DMS153 (cell line): ENCODE data around the gene PRKN.

ENCODE experiments used
- DNase-seq: peaks from one replicate; lab custom pipeline; 2025; lab: John Stamatoyannopoulos, UW

Gene PRKN

DNA sequence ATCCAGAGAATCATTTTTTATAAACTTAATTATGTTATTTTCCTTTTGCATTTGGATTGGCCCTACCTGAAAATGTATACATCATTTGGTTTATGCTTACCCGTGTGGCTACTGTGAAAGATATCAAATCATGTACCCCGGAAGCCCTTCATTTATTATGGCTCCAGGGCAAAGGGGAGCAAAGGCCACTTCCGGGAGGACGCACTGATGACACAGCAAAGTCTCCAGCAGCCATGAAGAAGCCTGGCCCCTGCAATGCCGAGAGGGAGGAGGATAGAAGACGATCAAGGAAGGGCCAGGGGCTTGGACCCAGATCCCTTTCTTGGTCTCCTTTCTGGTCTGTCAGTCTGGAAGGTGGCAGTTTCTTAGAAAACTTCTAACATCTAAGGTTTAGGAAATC is 1073.4 kb downstream of the PRKN start:
- DNase-seq, result no peak

DNA sequence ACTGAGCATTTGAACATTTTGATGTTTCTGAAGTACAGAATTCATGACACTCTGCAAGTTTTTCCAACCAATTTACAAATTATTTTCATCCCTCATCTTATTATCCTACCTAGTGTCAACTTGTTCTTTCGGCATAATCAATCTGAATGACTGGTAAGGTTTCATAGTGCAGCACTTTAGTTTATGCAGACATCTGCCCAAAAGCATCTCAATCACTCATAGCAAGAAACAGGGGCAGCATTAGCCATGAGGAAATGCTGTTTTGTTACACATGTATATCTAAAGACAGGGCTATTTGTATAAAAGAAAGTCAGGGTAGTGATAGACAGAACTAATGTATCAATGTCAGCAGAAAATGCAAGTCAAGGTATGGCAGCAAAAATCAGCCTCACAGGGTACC is 1075.6 kb downstream of the PRKN start:
- no peak for DNase-seq

DNA sequence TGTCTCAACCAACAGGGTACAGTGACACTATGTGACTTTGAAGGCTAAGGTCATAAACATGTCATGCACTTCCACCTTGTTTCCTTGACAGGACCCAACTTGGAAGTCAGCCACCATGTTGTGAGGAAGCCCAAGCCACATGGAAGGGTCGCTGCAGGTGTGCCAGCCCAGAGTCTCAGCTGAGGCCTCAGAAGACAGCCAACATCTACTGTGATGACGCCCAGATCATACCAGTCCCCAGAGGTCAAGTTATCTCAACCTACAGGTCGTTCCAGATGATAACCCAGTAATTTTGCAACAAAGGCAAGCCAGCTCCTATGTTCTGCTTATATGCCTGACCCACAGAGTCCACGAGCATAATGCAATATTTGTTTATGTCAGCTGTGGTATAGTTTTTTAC is 1077.7 kb downstream of the PRKN start:
- DNase-seq, result no peak

DNA sequence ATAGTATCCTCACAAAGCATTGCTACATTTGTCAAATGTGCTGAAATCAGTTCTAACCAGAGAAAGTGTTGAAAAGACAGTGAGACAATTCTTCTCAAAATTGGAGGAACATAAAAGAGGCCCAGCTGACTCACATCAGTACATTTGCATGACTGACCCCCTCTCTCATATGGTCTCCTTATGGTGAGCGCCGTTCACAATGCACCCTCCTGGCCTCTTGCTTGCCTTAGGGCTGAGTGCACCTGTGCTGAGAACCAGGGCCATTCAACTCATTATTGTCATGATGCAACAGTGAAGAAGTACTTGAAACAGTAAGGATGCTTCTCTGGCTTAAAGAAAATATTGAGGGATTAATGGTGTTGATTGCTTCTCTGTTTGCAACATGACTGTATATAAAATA is 1078.5 kb downstream of the PRKN start:
- DNase-seq, result no peak

DNA sequence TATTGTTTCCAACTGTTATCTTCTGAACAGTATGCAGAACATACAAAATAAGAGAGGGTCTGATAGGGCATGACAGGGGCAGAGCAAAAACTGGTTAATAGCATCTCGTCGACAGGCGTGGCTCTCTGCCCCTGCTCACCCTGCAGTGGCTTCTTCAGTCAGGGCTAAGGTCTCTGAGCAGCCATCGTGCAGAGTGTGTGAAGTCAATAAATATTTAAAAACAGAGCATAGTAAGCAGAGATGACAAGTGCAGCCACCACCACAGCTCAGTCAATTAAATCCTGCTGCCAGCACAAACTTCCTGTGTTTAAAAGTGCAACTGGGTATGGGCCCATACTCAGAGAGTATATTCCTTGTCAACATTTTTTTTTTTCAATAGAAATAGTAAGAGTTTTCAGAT is 1080.3 kb downstream of the PRKN start:
- no peak for DNase-seq

DNA sequence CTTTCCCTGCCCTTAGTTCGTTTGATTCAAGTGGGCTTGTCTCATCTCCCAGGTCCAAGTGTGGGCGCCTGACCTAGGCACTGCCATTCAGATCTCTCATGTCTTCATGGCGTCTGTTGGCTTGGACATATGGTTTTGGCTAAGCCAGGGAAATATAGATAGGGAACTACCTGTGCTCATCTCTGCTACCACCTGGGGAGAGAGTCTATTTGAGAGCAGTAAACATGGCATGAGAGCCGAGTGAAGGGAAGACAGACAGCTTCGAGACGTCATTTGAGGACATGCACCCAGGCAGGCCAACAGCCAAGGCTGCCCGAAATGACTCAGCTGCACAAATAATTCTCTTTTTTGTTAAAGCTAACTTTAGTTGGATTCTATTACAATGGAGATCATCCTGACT is 1083.0 kb downstream of the PRKN start:
- DNase-seq, result no peak

DNA sequence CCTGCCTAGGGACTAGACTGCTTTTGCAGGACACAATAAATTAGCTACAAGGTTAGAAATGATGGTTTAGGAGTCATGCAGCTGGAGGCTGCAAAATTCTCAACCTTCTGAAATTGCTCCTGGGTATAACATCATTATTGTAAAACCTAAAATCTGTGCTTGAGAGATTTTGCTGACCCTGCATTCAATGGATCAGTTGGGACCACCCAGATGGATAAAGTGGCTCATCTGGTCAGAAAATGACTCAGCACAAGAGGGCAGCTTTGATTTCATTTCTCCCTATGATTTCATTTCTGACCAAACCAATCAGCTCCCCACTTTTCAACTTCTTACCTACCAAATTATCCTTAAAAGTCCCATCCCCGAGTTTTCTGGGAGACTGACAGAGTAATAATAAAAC is 1086.4 kb downstream of the PRKN start:
- DNase-seq, result no peak

DNA sequence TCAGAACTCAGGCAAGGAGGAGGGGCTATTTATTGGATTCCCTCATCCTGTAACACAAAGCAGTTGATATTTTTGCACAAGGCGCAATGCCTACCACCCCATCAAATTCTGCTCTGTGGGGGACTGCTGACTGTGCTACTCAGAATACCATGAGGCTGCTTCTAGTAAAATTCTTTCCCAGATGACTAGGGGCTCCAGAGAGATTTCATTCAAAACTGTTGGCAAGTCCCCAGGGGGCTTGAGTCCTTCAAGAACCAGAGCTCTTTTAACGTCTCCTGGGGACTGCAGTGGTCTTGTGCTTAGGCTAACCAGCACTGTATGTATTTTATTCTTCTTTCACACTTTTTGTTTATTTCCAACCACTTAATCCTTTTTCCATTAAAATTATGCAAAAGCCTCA is 1087.8 kb downstream of the PRKN start:
- no peak for DNase-seq

DNA sequence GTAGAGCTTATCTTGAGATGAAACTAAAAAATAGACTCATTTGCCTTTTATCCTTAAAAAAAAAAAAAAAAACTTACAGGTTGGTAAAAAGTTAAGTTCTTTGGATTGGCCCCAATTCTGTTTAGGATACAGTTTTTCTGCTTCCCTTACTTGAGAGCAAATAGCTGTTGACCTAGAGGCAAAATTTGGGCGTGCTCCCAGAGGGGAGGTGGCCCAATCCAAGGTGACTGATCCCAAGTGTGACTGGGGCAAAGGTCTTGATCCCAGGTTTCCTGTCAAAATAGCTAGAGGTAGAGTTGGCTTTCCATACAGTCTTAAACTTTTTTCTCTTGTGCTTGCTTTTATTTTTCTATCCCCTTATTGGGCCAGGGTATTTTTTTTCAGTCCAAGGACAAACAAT is 1089.9 kb downstream of the PRKN start:
- DNase-seq, result no peak

DNA sequence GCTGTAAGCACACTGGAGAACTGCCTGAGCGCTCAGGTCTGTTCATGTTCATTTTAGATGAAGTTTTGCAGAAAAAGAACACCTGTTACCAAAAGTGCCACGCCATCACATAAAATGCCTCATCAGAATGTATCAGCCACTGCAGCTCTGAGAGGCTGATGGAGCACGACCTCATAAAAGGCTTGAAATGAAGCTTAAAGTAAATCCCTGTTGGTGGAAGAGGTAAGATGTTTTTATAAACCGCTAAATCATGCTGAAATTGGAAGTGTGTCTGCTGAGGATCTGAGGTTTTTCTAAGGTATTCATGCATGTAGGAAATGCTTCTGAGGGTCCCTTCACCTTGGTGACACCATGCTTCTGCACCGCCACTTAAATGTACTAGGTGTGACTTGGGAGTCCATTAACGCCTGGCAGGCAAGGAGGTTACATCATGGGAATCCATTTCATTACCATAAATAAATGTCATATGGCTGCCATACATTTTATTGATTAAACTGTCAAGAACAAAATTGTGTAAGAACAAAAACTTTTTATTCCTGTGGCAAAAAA is 1090.6 kb downstream of the PRKN start:
- no peak for DNase-seq

DNA sequence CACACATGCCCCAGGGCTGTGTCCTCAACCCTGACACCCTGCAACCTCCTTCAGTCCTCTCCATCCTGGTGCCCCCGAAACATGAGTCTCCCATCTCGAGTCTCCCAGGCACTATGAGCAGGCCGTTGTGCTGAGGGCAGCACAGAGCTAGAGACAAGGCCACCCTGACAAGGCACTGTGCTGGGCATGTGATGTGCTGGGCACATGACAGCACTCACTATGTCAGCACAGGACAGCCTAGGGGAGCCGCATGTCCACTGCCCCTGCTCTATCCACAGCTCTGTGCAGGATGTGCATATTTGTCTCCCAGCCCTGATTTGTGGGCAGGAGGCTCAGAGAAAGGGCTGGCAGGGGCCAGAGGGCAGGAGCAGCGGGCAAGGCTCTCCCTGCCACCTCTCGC is 1091.6 kb downstream of the PRKN start:
- no peak for DNase-seq

DNA sequence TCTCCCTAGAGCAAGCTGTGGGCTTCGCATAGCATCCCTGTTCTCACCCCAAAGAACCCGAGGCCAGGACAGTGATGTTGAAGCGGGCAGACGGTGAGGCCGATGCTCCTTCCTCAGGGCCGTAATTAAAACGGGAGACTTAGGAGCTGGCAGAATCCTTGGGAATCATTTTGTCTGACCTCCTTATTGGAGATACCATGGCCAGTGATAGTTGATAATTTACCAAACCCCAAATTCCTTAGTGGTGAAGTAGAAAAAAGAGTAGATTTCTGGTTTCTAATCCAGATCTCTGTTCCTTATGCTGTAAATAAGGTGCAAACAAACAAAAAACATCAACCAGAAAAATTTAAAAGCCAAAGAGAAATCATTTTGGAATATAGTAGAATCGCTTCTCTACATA is 1092.7 kb downstream of the PRKN start:
- no peak for DNase-seq

DNA sequence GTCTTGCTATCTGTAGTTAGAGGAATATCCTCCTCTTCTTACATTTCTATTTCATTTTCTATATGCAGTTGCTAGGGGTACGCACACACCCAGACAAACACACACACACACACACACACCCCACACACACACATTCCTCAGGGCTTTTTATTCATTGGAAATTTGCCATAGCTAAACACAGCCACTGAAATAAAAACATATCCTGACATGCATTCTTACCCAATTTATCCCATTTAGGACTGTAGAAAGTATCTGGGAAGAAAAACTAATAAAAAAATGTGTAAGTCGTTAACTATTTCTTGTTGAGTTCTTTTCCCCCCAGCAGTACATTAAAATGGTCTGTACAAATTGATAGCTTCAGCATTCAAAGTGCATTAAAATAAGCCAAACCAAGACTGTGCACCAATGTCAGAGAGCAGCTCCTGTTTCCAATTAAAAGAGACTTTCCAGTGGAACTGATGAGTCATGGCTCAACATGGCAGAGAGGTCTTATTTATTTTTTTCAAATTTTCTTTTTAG is 1095.8 kb downstream of the PRKN start:
- no peak for DNase-seq

DNA sequence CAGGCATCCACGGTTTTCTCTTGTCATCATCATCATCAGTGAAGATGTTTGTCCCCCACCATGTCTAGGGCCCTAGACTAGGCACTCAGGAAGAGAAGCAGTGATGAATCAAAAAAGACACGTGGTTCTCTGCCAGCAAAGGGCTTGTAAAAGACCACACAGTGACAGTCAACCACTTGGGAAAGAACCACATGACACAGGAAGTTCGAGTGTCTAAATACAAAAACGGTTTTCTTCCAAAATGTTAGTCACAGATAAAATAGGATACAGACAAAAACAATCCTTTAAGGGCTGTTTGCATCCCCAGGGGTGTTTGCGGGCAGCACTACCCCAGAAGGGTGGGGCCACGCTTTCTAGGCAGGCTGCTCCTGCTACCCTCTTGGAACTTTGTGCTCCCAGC is 1096.9 kb downstream of the PRKN start:
- DNase-seq, result no peak

DNA sequence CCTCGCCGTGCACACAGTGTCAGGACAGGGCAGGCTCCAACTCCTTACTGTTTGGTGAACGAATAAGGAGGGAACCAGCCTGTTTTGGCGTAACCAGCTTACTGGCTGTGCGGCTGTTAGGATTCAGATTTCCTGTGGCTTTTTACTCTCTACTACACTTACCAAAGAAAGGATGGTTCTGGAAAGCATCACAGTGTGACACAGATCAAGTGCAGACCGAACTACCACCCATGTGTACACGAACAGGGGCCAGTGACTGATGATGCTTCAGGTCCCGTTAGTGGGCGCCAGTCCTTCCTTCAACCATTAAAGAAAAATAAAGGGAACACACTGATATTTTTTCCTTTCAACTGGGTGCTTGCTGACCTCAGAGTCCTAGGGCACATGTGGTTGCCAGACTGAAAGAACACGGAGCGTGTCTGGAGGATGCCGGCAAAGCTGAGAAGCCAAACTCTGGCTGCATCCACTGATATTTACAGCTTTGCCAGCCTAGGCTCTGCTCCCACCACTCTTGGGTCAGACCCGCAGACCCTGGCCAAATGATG is 1101.4 kb downstream of the PRKN start:
- no peak for DNase-seq

DNA sequence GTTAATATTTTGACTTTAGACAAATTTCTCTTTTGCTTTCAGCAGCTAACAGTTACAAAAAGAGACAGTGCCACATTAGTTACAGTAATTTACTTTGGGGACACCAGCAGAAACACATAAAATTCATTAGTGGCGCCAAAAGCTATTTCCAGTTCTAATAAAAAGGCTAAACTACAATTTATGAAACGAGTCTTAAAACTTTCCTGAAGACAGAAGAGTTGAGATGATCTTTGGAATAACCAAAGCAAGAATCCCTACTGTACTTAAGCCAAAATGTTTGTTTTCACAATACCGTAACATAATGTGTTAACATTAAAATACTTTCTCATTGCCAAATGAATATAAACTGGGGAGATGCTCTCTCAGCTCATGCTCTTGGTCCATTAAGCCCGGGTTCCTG is 1103.5 kb downstream of the PRKN start:
- no peak for DNase-seq

DNA sequence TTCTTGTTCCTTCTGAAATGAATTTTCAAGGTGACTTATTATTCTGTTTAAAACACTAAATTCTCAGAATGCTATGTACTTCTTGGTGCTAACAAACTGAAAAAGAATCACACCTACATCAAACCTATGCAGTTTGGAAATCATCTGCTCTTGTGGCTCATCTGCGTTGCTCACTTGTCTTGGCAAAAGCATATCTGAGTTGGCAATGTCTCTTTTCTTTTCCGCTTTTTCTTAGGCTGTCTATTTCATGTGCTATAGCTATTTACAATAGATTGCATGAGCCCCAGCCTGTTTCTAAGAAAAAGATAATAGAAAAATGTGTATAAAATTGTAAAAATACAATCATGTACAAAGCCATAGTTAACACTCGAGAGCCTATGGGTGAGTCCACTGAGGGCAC is 1104.8 kb downstream of the PRKN start:
- DNase-seq, result no peak

DNA sequence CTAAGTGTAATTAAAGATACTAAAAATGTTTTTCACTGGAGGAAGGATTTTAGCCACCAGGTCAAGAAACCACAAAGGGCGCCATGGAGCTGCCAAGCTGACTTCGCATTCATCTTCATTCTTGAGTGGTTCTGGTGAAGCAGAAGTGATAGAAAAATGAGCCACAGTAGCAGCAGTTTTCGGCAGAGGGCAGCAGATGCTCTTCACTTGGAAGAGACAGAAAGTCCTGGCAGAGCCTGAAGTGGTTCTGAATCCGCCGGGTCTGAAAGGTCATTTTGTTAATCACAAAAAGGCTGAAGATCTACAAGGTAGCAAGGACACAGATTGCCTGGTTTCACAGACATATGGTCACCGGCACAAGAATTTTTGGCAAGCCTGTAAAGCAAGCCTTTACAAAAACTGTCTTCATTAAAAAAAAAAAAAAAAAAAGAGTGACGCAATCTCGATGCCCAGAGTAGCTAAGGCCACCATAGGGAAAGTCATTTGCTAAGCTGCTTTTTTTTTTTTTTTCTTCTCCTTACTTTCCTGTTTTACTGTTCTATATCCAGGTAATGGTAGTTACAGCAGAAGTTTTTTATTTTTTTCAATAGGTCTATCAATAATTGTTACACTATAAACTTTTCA is 1108.6 kb downstream of the PRKN start:
- DNase-seq, result peak; percentile 14

DNA sequence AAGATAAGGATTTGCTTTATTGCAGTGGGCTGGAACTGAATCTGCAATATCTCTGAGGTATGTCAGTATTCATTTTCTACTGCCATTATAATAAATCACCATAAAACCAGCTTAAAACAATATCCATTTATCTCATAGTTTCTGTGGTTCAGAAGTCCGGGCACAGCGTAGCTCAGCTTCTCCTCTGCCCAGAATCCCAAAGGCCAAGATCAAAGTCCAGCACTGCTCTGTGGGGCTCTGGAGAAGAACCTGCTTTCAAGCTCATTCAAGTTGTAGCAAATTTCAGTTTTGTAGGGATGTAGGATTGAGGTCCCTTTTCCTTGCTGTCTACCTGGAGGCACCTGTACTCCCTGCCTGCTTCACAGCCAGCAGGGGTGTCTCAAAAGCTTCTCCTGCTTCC is 1113.9 kb downstream of the PRKN start:
- no peak for DNase-seq

DNA sequence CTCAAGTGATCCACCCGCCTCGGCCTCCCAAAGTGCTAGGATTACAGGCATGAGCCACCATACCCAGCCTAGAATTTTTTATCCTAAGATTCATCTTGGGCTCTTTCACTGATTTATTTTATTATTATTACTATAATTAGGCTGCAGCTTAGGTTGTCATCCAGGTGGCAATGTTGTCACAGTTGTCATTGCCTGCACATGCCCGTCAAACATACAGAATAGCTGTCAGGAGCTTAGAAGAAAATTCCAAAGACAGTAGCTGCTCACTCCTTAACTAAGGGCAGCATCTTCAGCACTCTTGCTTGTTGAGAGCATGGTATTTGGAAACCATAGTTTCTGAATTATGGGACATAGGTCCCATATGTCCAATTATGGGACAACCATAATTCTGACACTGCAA is 1118.8 kb downstream of the PRKN start:
- DNase-seq, result no peak

DNA sequence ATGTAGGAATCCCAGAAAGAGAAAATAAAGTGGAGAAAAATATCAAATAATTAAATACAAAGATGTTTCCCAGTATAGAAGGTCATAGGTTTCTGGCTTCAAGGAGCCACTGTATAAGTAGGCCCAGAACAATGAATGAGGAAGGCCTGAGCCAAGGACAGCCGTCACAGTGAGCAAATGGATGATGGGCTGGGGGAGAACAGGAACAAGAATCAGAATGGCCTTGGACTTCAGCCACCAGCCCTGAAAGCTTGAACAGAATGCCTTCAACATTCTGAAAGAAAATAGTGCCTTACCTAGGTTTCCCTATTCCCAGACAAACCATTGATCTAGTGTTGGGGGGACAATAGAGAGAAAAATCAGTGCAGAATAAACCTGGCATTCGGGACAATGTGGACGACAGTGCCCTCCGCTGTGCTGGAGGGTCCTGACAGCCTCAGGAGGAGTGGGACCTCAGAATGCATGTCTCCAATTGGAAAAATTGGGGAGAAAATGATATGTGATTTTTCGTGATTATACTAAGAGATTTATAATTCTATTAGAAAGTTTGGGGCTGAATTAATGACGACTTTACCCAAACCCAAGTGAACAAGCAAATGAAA is 1119.8 kb downstream of the PRKN start:
- no peak for DNase-seq

DNA sequence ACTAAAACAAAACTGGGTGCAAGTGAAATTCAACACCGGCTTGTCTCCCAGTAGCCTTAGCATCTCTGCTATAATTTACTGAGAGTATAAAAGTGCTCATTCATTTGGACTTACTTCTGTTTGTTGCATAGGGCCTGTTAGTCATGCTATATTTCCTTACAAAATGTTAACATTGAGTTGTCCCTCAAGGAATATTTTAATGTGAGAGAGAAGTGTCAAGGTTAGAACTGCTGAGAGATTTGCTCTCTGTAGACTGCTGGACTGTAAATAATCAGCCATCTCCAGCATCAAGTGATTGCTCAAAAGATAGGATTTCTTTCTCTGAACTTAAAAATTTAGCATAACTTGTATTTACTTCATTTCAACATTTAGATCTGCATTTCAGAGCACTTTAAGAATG is 1125.2 kb downstream of the PRKN start:
- no peak for DNase-seq

DNA sequence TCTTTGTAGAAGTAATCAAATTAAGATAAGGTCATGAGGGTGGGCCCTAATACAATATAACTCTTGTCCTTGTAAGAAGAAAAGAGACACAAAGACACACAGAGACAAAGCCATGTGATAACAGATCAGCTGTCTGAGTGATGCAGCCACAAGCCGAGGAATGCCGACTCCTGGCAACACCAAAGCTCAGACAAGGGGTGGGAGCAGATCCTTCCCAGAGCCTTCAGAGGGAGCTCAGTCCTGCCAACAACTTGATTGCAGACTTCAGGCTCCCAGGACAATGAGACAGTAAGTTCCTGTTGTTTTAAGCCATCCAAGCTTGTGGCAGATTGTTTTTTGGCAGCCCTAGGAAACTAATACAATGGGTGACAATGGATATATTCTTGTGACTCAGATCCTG is 1128.7 kb downstream of the PRKN start:
- DNase-seq, result no peak
